Activated CD8-positive, alpha-beta memory T cell treated with anti-CD3 and anti-CD28 coated beads, Interleukin-2, amount 50 U/mL, for 1 hour (primary cell): Measurements from ENCODE around the gene FAM184A.
"Not testable (repeated sequence)": the region's sequence is repeated elsewhere in the genome, so short reads cannot be mapped to it uniquely, and the experiment has no call there.

ENCODE experiments used
- DNase-seq: peaks from one replicate; pipeline ENCODE4 v3.0.0-alpha.2; 2020; ENCODE audit errors: extremely low read depth

Gene FAM184A

GRCh38 chr6:119052987-119053386, 25.5 kb downstream of the FAM184A start:
- no peak for DNase-seq

DNA sequence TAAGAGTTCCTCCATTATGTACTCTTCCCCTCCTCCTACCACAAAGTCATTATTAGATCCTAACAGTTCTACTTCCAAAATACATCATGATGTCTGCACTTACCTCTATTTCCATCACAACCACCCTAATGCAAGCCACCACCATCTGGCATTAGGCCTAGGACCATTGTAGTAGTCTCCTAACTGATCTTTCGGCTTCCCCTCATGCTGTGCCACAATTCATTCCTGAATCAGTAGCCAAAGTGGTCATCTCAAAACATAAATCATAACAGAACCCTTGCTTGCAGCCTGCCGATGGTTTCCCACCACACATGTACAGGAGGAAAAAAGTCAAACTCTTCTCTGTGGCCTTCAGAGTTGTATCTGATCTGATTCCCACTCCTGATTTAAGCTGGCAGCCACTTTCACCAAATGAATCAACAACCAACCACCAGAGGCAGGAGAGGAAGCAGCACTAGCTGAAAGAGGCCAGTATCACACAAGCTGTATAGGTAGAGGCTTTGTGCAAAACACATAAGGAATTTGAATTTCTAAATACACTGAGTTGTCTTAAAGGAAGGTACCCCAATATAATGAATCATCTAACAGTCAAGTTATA, 26.1 kb downstream of the FAM184A start:
- DNase-seq, result no peak

DNA sequence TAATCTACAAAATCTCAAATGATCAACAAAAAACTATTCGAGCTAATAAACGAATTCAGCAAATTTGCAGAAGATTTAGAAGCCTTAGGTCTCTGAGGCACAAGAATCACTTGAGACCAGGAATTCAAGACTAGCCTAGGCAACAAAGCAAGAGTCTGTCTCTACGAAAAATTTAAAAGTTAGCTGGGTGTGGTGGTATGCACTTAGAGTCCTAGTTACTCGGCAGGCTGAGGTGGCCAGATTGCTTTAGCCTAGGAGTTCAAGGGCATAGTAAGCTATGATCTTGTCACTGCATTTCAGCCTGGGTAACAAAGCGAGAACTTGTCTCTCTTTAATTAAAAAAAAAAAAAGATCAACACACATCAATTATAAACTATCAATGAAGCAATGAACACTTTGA, 34.2 kb downstream of the FAM184A start:
- DNase-seq, result no peak

DNA sequence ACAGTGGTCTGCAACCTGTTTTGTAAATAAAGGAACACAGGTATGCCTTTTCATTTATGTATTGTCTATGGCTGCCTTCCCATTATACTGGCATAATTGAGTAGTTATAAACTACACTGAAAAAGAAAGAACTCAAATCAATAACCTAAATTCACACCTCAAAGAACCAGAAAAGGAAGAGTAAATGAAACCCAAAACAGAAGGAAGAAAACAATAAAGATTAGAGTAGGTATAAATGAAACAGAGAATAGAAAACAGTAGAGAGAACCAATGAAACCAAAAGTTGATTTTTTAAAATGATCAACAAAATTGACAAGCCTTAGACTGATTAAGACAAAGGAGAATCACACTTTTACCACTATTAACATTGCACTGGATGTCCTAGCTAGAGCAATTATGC, 34.7 kb downstream of the FAM184A start:
- DNase-seq, result no peak

GRCh38 chr6:119043265-119043664, 35.2 kb downstream of the FAM184A start:
- no peak for DNase-seq

- no peak for DNase-seq
Observed at GRCh38 chr6:119040636-119041035, 37.8 kb downstream of the FAM184A start.

- no peak for DNase-seq
Observed at GRCh38 chr6:119040229-119040628, 38.2 kb downstream of the FAM184A start.

DNA sequence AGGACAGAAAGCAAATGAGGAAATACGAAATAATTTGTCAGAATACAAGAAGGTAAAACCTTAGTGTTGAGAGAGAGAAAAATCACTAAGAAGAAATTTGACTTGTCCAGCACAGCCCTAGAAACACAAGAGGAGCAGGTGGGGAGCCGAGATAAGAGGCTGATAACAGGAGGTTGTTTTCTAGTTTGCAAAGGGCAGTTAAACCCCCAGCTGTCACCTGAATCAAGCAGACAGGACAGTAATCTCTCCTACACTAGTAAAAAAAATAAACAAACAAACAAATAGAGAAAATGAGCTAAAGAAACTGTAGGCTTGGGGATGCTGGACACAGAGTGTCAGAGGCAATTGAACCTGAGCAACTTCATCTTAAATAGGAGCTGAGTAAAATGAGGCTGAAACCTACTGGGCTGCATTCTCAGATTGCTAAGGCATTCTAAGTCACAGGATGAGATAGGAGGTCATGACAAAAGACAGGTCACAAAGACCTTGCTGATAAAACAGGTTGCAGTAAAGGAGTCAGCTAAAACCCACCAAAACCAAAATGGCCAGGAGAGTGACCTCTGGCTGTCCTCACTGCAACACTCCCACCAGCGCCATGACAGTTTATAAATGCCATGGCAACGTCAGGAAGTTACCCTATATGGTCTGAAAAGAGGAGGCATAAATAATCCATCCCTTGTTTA, 40.4 kb downstream of the FAM184A start:
- no peak for DNase-seq

DNA sequence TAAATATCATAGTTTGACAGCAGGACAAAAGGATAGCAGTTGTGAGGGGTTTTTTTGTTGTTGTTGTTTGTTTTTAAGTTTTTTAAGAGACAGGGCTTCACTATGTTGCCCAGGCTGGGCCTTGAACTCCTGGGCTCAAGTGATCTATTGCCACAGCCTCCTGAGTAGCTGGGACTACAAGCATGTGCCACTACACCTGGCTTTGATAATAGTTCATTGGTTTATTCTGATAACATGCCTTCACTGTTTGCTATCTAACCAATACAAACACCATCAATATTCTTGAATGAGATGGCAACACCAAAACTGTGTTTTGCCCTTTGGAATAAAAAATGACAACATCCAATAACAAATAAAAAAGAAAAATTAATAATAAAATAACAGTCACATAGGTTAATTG, 41.2 kb downstream of the FAM184A start:
- DNase-seq, result no peak

DNA sequence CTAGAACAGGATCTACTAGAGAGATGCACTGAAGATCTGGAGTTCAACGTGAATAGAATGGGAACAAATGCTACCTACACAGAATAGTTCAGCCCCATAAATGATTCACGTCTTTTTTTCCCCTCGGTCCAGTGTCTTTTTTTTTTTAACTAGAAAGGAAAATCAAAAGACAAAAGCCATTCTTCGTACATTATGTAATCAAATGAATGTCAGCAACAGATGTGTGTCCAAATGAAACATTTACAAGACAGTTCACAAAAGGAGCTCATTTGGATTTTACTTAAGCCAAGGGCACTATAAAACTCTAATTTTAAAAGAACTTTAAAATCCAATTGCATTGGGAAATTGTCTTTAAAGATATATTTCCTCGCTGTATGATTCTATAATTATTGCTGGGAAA, 42.4 kb downstream of the FAM184A start:
- DNase-seq, result no peak

DNA sequence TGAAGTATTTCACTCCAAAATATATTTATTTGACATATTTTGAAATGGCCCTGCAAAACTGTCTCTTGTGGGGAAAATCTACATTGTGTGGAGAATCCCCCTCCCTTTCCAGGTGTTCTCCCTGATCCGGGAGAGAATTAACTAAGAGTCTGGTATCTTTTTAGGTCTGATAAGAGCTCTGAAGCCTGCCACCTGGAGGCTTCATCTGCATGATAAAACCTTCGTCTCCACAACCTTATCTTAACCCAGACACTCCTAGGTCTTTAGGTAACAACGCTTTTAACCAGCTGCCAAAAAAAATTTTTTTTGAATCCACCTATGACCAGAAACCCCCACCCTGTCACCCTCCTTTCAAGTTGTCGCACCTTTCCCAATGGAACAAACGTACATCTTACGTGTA, 43.0 kb downstream of the FAM184A start:
- no peak for DNase-seq

- DNase-seq, result no peak
Observed at GRCh38 chr6:119034827-119035458, 43.5 kb downstream of the FAM184A start.

- no peak for DNase-seq
Observed at GRCh38 chr6:119032428-119032827, 46.0 kb downstream of the FAM184A start.

DNA sequence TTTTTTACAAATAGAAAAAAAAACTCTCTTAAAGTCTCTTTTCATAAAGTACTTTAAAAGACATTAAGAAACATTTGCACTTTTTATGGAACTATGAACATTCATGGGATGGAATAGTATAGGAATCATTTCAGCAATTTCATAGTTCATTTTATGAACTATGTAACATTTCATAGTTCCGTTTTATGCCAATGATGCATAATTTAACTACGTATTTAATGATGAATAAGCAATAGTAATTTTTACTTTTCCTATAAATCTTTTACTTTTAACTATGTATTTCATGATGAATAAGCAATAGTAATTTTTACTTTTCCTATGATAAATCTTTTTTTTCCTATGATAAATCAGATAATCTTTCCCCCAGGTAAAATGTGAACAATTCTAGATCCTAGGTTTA, 47.7 kb downstream of the FAM184A start:
- DNase-seq, result no peak

DNA sequence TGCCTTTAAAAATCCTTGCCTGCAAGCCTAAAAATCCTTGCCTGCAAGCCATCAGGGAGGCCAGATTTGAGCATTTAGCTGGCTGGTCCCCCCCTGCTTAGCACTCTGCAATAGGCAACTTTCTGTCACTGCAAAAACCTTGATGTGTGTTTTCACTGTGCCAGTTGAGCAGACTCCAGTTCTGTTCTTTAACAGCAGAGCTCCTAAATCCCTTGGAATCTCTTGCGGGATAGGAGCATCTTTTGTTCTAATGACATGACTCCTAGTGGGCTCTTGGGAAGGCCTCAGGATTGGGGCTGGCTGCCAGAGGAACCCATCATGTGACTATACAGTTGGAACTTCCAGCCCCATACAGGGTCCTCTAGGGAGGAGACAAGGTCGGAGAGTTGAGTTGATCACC, 50.4 kb downstream of the FAM184A start:
- no peak for DNase-seq

DNA sequence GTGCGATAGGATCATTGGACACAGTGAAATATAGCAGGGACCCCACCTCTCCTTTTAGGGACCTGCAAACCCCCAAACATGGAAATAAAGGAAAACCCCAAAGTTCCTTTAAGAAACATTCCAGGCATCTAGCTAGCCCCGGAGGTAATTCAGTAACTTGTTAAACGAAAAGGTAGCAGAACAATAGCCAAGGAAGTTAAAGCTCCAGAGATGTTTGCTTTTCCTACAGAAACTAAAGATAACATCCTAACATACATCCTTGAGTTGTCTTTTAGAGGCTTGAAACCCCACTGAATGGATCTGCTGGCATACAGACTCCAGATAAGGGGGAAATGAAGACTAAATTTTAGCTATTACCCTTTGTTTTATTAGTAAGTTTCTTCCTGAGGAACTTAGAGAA, 51.0 kb downstream of the FAM184A start:
- DNase-seq, result no peak

DNA sequence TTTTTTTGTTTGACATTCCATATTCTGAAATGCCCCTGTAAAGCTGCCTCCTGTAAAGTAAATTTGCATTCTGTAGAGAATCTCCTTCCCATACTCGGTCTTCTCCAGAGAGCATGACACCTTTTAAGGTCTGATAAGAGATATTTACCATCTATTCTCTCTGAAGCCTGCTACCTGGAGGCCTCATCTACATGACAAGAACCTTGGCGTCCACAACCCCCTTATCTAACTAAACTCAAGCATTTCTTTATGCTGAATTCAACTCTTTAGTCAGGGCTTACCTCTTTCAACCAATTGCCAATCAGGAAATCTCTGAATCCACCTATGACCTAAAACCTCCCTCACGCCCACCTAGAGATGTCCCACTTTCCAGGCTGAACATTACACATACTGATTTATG, 51.6 kb downstream of the FAM184A start:
- DNase-seq, result no peak

GRCh38 chr6:119025793-119026192, 52.7 kb downstream of the FAM184A start:
- no peak for DNase-seq

- DNase-seq, result no peak
Observed at GRCh38 chr6:119024111-119024510, 54.4 kb downstream of the FAM184A start.

DNA sequence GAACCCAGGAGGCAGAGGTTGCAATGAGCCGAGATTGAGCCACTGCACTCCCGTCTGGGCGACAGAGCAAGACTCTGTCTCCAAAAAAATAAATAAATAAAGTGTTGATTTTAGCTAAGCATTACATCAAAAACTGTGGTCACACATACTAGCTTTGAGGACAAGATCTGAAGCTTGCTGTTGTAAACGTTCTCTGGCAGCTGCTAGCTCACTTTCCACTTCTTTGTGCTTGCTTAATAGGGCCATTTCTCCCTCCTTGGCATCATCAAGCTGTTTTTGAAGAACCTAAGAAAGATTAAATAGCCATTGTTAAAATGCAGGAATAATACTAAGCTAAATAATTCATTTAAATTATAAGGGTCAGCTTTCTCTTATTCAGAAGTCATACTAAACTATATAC, 55.7 kb downstream of the FAM184A start:
- no peak for DNase-seq

DNA sequence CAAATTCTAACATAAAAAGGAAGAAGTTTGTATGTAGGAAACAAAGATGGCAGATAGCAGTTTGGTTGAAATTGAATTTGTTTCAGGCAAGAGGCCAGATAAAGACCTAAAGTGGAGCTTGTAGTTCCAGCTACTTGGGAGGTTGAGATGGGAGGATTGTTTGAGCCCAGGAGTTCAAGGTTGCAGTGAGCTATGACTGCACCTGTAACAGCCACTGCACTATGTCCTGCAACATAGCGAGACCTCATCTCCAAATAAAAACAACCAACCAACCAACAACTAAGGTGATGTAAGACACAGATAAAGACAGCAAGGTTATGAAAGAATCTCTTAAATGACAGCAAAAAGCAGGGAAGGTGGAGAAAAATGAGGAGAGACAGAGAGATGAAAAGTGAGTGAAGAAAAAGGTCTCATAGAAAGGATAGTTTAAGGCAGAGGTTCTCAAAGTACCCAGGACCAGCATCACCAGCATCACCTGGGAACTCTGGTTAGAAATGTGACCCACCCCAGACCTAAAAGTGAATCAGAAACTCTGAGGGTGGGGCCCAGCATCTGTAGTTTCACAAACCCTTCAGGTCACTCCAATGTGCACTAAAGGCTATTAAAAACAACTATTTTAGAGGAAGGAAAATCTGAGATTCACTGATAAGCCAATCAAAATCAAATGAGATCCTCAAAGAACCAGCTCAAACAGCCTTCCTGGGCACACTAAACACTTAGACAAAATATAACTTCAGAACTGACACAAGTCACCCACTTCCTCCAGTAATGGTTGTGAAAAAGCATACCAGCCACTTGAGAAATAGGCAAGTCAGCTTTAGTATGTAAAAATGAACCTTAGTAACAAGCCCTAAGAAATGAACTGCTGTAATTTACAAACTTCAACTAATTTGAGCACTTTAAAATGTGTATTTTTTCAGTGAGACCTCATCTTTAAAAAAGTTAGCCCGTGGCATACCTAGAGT, 57.6 kb downstream of the FAM184A start:
- no peak for DNase-seq

DNA sequence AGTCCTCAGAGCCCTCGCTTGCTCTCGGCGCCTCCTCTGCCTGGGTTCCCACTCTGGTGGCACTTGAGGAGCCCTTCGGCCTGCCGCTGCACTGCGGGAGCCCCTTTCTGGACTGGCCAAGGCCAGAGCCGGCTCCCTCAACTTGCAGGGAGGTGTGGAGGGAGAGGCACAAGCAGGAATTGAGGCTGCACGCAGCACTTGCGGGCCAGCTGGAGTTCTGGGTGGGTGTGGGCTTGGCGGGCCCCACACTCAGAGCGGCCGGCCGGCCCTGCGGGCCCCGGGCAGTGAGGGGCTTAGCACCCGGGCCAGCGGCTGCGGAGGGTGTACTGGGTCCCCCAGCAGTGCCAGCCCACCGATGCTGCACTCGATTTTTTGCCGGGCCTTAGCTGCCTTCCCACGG, 63.3 kb downstream of the FAM184A start:
- DNase-seq, result not testable (repeated sequence)
